GM18498 (cell line): ENCODE measurements around the gene CA5A.

ENCODE experiments used
- ATAC-seq: cut with Tn5 transposase; IDR thresholded peaks from one replicate; pipeline ENCODE4 v1.9.1; 2021; ENCODE audit warnings: mild to moderate bottlenecking, moderate library complexity; ENCODE audit not compliant: unreplicated experiment

CA5A gene

GRCh38 chr16:87964049-87964659, 27.8 kb upstream of the CA5A start:
- no peak for ATAC-seq

DNA sequence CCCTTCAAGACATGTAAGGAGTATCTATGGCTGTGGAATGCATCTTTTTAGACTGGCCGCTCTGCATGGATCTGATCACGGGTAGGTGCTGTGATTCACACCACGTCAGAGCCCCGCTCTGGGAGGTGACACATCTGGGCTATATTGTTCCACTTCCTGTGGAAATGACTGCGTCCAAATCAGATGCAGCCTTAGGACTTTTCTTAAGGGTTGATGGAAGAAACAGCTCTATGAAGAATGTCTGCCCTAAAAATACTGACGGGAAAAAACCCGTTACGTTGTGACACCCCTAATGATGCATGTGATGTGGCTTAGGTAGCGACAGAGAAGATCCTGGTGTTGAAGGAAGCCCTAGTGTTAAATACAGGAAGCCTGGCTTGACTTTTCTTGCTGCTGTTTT, 27.1 kb upstream of the CA5A start:
- no peak for ATAC-seq

DNA sequence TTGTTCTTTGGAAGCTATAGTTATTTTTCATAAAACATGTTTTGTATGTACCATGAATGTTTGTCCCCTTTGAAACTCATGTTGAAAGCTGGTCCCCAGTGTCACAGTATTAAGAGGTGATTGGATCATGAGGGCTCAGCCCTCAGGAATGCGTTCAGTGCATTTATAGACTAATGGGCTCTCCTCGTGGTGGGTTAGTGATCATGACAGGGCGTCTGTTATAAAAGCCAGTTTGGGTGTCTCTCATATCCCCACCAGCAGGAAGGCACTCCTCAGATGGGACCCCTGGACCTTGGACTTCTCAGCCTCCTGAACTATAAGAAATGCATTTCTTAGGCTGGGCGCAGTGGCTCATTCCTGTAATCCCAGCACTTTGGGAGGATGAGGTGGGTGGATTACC, 25.3 kb upstream of the CA5A start:
- no peak for ATAC-seq

DNA sequence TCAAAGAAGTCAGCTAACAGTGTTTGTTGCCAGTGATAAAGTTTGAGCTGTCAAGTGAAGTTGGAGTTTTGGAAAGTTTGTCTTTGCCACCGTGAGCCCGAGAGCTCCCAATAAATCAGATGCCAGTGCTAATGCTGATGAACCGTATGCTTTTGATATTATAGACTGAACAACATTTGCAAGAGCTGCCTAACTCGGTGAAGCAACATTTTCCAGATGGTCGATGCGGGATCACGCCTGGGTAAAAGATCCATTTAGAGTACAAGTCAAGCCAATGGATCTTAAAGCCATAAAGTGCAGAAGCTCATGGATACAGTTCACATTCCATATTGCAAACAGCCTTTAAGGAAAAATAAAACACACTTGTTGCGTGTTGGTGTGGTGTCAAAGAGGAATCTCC, 24.5 kb upstream of the CA5A start:
- ATAC-seq = no peak

- no peak for ATAC-seq
Observed at GRCh38 chr16:87960296-87960695, 24.0 kb upstream of the CA5A start.

- no peak for ATAC-seq
Observed at GRCh38 chr16:87959391-87959990, 23.2 kb upstream of the CA5A start.

GRCh38 chr16:87958632-87959031, 22.3 kb upstream of the CA5A start:
- no peak for ATAC-seq

DNA sequence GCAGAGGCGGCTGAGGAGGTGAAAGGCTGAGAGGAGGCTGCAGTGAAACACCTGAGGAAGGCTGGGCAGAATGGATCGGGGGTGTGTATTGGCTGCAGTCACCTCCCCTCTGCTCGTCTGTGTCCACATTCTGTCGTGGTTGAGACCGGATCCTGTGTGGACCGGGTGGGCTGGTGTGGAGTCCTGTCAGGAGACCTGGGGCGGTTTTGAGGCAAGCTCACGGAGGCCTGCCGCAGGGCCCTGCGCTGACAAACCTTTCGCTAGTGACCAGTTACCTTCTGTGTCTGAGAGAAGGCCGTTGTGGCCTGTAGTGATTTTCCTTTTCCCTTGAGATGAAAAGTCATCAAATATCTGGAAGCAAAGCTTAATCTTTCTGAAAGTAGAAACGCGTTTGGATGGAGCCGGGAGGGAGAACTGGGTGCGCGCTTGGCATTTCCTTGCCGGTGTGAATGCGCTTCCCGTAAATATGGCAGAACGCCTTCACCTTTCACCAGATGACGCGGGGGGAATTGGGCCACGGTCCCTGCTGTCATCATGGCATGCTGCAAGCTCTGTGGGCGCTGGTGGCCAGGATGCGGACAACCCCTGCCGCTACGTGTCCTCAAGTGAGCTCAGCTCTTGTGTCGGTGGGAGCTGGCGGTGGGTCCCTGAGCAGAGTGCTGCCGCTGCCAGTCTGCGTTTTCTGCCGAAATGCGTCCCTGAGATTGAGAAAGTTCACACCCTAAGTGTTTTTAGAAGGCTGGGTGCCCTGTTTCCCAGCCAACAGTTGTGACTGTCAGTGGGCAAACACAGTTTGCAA, 21.2 kb upstream of the CA5A start:
- no peak for ATAC-seq

DNA sequence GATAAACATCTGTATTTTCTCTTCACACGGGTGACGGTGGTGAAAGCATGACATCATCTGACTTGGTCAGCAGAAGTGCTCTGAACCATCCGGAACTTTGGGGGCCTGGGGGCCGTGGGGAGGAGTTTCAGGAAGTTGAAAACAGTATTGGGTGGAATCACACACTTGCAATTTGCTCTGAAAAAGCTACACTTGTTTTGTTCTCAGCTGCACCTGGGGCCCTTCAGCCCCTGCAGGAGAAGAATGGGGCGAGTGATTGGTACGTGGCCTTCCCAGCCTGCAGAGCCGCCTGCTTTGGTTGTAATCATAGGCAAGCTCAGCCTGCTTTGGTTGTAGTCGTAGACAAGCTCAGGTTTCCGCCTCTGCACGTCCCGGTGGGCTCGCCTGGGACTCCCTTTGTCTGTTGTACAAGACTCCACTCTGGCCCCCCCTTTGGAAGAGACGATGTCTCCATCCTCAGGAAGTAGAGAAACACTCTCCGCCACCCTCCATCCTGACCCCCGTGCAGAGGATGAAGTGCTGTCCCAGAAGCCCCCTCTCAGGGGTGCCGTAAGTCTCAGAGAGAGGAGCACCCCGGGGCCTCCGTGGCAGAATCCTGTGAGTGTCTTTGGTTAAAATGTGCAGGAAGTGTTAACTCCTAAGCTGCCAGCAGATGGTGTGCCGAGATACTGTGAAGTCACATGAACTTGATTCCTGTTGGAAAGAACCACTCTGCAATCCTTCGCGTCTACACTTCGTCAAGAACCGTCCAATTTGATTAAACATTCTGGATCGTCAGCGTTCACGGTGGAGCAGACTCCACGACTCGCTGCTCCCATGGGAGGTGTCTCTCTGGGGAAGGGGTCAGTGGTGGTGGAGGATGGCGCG, 20.3 kb upstream of the CA5A start:
- ATAC-seq = no peak

DNA sequence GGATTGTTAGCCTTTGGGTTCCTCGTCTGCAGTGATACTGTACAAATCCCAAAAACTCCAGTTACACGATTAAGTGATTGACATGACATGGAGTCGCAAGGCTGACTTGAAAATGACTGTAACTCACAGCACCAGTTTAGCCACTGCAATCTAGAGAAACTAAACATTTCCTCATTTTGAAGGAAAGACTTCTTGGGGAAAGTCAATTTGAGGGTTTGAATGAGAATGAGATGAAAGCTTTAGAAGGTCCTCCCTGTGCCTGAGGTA, 19.7 kb upstream of the CA5A start:
- ATAC-seq = no peak

DNA sequence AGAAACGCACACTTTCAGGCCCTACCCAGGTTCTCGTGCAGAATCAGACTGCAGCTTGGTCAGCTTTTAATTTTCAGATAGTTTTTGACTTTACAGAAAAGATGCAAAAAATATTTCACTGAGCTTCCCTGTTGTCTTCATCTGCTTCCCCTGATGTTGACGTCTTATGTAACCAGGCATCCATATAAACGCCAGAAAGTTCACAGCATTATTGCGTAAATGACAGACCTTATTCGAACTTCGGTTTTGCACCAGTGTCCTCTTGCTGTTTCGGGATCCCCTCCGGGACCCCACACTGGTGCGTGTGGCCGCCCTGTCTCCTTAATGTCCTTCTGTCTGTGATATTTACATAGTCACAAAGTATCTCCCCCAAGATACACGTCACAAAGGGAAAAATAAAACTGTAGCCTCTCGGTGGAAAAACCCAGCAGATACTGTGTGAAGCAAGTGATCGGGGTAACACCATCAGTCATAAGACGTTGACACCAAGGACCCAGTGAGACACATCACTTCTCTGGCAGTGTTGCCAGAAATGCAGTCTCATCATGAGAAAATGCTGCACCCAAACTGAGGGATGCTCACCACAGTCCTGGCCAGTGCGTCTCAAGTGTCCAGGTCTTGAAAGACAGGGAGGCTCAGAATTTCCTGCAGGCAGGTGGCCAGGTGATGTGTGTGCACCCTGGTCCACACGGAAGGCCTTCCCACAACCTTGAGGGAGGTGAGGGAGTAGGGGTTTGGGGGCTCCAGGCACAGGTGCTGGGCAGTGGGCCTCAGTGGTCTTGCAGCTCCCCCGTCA, 19.2 kb upstream of the CA5A start:
- no peak for ATAC-seq

DNA sequence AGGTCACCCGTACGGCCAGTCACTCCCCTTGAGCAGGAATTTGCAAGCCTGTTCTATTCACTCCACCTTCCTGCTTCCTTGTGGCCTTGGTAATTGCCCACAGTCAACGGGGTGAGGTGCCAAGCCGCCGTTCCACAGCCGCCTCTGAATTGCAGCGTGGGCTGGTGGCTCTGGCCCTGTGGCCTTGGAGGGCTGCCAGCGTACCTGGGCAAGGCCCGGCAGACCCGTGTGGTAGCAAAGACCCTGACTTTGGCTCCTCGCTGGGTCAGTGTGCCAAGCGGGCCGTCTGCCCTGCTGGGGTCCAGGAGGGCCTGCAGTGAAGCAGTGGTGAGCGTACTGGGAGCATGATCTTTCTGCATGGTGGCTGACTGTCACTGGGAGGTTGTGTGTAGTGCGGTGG, 18.5 kb upstream of the CA5A start:
- no peak for ATAC-seq

DNA sequence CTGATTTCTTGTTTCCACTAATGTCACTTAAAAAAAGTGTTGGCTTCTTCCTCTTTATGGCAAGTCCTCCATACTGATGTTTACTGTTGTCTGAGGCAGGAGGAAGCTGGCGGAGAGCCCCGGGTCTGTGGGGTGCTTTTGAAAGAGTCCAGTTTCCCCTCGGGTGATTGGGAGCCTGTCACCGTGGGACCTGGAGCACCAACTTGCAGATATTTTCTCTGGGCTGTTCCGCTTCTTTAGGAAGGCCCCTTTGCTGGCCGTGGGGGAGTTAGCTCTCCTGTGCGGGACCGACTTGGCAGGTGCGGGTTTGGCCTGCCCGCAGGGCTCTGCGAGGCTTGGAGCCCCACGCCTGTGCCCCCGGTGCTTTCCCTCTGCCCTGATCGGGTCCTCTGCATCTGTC, 18.0 kb upstream of the CA5A start:
- ATAC-seq = no peak

- ATAC-seq = no peak
Observed at GRCh38 chr16:87953308-87954215, 17.2 kb upstream of the CA5A start.

GRCh38 chr16:87952751-87953150, 16.4 kb upstream of the CA5A start:
- ATAC-seq = no peak

GRCh38 chr16:87951552-87952538, 15.5 kb upstream of the CA5A start:
- ATAC-seq = peak; percentile 4

GRCh38 chr16:87950765-87951551, 14.6 kb upstream of the CA5A start, which contains the start of gene BANP:
TSS of gene BANP (plus strand) at chr16:87951434. CDS start at chr16:87975116, 23,682 bp downstream.
- ATAC-seq = peak; percentile 85
